Measurements from ENCODE around the gene DMRTC2.

Gene DMRTC2

DNA sequence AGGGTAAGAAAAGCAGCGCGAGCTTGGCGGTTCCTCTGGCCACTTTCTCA is at the start of gene DMRTC2:
Gene DMRTC2, plus strand, starts transcription at position 42 of the 50 bp plus-strand sequence. CDS start 2,387 bp downstream, outside the sequence.
- DNase-seq = no peak

DNA sequence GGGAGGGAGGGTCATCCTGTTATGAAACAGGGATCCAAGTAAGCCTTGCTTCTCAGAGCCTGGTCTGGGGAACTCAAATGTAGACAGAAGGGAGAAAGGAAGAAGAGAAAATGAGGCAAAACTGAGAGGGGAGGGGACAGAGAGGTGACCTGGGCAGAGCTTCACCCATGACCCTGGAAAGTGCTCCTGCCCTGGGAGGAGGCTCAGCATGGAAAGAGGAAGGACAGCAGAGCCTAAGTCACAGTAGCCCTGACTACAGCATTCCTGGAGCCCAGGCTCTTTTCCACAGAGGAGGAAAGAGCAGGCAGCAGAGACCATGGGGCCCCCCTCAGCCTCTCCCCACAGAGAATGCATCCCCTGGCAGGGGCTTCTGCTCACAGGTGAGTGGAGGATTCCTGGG is 48.5 kb upstream of the DMRTC2 start, which contains the start of gene CEACAM3:
Gene CEACAM3, plus strand, starts transcription at position 226 of the 400 bp plus-strand sequence. Its CDS starts 91 bp downstream, at position 317.
- DNase-seq = no peak

DNA sequence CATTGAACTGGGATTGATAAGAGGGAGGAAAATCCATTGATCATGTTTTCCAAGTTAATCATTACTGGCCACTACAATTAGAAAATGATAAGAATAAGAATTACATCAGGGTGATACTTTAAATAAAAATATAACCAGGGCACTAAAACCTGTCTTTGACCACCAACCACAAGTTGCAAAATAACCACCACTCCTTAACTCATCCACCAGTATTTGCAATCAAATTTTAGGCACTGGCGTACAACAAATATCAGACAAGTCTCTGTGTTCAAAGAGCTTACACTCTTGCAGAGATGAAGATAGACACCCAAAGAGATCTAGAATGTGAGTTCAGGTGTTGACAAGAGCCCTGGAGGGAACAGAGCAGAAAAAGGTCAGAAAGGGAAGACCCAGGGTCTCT is 47.9 kb upstream of the DMRTC2 start:
- no peak for DNase-seq

DNA sequence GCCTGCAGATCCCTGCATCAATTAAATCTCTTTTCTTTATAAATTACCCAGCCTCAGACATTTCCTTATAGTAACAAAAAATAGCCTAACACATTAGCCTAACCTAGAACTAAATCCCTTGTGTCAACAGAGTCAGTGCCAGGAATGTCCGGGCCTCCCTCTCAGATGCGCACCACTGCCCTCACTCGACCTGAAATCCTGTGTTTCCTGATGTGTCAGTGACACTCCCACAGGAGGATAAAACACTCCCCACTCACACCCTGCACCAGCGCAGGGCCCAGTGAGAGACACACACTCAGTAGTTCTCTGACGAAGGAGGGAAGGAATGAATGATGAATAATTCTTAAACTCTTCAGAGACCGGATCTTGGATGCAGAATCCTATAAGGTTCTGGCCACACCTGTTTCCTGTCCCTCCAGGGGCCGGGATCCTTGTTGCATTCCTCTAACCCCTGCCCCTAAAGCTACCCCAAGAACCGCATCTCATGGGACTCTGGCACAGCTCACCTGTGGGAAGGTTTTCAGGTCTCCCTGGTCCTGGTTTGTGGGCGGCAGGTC is 45.3 kb upstream of the DMRTC2 start:
- no peak for DNase-seq

DNA sequence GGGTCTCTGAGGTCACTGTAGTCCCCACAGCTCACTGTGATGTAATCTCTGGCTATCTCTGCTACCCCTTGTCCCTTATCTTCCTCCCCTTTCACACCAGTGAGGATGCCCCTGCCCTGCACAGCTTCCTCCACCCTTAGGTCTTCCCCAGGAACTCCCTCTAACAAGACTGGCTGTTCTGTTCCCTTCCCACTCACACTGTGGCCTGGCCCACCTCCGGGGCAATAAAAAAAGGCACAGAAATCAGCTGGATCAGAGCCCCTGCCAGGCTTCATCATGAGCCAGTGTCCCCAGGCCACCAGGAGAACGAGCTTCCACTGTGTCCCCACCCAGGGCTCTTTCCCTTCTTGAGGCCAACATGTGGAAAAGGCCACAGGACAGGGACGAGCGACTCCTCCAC is 43.8 kb upstream of the DMRTC2 start:
- no peak for DNase-seq

DNA sequence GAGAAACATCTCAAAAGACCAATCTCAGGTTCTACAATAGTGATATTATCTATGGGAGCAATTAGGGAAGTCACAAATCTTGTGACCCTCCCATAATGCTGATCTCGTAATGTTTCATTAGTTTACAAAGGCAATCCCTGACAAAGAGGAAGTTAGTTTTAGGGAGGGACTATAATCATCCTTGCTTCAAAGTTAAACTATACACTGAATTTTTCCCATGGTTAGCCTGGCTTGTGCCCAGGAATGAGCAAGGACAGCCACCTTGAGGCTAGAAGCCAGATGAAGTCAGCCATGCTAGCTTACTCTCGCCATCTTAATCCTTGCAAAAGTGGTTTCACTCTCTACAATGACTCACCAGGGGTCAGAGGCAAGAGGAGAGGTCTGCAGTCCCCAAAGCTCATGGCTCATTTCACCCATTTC is 43.0 kb upstream of the DMRTC2 start:
- no peak for DNase-seq

DNA sequence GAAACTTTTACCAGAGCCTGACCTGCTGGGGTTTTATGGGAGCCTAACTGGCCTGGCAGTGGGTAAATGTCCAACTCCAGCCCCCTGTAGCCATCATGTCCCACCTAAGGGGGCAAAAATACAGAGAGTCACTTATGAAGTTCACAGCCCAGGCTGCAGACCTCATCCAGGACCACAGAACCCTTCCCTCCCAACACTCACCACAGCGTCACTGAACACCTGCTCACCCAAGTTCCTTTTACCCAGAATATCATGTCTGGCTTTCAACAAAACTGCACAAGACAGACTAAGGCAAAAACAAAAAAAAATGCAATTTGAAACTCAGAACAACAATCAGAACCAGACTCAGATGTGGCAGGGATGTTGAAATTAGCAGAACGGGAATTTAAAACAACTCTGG is 42.1 kb upstream of the DMRTC2 start:
- DNase-seq = no peak

DNA sequence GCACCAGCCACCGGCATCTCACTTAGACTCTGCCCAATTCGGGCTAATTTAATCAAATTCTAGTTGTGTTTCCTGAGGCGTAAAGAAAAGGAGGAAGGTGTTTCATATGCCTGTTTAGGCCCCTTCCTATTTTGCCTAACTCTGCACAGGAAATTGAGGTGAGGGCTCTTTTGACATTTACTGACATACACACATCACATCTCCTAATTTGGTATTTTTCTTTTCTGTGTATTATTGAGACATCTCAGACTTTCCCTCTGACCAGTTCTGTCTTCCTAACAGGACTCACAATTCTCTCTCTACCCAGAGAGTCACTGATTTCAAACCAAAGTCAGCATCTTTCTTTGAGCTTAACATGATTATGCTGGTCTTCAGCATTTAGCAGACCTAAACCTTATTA is 40.5 kb upstream of the DMRTC2 start:
- DNase-seq = no peak

DNA sequence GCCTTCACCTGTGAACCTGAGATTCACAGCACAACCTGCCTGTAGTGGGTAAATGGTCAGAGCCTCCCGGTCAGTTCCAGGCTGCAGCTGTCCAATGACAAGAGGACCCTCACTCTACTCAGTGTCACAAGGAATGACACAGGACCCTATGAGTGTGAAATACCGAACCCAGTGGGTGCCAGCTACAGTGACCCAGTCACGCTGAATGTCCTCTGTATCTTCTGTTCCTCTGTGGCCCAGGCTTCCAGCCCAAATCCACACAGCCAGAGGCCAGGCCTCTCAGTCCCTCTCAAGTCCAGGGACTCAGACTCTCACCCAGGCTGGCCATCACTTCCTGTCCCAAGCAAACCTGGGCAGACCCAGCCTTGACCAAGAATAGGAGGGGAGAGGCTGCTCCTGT is 37.7 kb upstream of the DMRTC2 start:
- DNase-seq = no peak

DNA sequence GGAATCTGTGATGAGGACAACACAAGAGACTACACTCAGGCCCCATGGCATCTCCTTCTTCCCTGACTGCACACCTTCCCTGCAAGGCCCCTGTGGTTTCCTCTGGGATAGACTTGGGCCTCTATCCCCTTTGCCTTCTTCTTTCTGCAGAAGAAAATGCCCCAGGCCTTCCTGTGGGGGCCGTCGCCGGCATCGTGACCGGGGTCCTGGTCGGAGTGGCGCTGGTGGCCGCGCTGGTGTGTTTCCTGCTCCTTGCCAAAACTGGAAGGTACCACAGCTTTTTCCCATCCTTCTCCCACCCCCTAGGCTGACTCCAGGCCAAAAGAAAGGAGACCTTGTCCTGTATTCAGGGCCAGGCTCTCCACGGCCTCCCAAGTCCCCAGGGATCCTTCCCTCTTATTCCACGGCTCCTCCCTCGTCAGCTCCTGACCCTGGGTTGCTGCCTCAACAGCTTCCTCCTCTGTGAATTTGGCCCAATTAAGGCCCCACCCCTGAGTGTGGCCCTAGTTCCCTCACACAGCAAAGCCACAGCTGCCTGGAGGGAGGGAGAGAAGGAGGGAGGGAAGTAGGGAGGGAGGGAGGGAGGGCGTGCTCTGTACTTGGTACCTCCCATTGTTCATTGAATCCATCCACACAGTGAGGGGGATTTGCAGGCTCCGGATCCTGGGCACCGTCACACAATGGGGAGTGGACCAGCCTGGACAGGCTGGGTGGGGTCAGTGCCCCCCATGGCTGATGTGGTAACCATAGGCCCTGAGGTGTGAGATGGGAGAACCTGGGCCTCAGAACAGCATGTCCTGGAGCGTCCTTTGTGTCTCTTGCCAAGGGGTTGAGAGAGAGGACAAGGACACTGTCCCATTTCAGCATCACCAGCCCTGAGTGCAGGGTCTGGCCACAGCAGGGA is 35.9 kb upstream of the DMRTC2 start:
- DNase-seq = no peak

DNA sequence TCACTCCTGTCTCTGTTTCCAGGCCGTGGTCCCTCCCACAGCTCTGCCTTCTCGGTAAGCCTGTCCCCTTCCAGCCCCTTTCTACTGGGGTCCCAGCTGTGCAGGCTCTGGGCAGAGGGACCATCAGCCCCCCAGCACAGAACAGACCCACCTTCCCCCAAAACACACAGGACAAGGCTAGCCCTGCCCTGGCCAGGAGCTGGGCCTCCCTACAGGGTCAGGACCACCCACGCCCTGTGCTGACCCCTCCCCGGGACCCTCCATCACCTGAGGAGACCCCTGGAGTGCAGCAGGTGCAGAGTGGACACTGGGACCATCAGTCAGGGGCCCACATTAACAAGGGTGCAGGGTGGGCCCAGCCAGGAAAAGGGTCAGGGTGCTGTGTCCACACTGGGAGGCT is 34.5 kb upstream of the DMRTC2 start:
- no peak for DNase-seq

DNA sequence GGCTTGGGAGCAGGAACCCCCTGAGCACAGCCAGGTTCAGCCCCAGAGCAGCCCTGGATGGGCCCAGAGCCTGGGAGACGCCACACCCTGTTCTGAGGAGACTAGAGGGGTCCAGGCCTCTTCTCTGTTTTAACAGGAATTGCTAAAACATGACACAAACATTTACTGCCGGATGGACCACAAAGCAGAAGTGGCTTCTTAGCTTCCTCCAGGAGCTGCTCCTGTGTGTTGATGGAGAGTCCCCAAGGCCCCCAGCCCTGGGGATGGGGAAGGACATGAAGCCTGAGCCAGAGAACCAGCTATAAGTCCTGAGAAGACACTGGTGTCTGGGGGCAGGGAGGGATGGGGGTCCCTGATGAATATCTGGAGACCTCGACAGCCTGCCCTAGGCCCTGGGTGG is 33.8 kb upstream of the DMRTC2 start:
- DNase-seq = no peak

DNA sequence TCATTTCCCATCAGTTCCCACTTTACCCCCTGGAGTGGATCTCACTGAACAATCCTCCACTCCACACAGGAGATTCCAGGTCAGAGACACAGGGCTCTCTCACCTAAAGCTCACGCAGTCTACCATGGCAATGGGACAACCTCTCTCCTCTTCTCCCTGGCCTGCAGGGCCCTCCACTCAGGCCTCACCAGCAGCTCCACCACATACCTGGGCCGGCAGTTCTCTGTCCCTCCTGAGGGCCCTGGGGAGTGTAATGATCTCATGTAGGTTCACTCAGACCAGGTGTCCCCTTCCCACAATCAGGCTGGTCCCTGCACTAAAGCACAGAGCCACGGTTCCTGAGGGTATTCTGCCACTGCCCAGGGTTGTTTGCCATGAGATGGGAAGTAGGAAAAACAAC is 32.9 kb upstream of the DMRTC2 start:
- no peak for DNase-seq

DNA sequence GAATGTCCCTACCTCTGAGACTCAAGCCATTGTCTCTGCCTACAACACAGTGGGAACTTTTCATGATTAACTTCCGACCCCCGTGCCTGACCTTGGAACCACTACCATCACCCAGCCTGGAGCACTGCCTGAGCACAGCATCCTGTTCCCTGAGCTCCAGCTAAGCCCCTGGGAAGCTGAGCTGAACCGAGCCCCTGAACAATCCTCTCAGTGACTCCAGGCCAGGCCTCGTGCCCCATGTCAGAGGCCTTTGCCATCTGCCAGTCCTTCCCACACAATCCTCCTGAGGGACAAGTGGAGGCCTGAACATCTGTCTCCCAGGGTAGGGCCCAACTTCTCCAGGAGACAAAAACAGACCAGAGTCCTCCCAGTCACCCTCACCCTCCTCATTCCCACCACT is 30.9 kb upstream of the DMRTC2 start:
- no peak for DNase-seq

DNA sequence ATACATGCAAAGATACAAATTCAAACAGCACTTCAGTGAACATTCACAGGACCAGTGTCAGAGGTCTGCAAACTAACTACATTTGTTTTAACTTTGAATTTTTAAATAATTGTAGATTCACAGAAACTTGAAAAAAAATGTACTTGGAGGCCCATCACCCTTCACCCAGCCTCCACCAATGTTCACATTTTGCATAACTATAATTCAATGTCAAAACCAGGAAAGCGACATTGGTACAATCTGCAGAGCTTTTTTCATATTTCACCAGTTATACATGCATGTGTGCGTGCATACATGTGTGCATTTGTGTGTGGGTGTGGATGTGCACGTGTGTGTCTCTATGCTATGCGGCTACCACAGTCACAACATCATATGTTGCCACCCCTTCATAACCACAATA is 29.5 kb upstream of the DMRTC2 start:
- no peak for DNase-seq

DNA sequence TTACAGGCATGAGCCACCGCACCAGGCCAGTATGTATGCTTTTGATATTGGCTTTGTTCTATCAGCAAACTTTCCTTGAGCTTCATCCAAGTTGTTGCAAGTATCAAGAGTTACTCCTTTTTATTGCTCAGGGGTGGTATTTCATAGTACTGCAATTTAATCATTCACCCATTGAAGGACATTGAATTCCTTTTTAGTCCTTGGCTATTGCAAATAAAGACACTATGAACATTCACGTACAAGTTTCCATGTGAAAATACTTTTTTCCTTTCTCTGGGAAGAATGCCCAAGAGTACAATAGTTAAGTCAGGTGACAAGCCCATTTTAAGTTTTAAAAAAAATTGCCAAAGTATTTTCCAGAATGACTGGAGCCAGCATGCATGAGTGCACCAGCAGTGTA is 28.1 kb upstream of the DMRTC2 start:
- no peak for DNase-seq

DNA sequence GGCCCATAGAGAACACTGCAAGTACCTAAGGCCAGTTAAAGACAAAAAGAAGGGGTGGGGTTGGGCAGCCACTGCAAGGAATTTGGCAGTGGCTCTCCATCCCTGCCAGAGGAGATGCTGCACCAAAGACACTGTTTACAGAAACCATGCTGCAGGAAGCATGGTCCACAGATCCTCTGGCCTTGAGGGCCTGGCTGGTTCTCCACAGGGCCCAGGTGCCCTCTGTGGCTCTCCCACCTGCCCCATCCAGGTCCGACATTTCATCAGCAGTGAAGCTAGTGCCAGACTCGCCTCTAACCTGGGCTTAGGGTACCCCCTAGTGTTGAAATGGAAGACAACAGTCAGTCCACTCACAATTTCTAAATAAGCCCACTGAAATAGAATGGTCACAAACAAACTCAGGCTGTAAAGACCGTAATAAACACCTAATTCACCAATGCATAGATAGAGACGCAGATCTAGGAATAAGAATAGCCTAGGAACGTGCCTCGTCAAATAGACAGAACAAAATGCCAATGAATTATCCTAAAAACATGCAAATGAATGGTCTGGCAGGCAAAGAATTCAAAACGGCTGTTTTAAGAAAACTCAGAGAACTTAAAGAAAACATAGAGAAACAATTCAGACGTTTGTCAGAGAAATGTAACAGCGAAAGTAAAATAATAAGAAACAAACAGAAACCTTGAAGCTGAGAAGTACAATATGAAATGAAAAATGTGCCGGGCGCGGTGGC is 23.7 kb upstream of the DMRTC2 start:
- peak; percentile 10 for DNase-seq

DNA sequence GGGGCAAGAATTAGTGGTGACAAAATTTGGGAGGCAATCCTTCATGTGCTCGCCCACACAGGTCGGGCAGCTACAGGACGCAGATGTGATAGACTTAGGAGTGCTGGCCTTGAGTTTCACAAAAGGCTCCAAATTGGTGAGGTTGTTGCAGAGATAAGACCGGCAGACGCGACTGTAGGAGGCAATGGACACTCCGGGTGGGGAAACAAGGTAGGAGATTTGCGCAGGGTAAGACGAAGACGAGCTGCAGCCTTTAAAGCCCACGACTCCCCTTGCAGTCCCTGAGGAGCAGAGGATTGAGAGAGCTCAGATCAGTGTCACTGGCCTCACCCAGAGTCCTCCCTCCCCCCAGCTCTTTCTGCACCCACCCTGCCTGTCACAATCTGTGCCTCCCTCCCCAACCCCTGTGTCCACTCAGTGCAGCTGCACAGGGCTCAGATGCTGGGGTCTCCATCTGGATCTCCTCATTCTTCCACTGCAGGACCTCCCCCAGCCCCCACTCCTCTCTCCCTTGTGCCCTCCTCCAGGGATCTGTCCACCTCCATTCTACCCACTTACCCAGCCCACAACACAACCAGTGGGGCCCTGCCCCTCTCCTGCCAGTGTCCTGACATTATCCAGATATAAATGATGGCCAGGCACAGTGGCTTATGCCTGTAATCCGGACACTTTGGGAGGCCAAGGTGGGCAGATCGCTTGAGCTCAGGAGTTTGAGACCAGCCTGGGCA is 6.7 kb upstream of the DMRTC2 start:
- DNase-seq = no peak

DNA sequence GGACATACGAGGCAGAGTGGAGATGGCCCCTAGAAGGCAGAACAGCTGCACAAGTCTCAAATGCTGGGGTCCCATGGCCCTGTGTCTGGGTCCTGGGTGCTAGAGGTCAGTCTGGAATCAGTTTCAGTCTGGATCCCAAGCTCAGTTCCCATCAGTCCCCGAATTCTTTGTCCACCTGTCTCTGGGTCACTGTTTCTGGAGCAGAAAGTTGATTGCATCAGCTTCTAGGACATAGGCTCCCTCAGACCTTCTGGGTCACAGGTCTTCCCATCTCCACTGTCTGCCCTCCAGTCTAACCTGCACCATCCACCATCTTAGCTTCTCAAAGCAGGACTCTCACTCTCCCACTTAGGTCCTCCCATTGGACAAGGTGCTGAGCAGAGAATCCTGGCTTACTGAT is 5.6 kb upstream of the DMRTC2 start:
- DNase-seq = no peak

DNA sequence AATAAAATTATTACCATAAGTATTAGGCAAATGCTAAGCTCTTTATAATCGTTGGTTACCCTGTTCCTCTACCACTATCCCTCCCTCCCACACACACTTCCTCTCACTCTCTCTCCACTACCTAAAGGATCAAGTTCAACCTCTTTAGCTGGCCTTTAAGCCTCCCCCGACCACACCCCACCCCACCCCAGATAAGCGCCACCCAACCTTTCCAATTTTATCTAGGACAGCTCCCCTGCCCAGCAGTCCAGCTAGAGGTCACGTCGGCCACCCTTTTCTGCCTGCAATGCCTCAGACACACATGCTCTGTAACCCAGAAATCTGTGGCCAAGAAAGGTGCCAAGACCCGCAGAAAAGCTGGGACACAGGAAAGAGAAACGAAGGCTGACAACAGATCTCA is 1.5 kb upstream of the DMRTC2 start:
- DNase-seq = no peak

DNA sequence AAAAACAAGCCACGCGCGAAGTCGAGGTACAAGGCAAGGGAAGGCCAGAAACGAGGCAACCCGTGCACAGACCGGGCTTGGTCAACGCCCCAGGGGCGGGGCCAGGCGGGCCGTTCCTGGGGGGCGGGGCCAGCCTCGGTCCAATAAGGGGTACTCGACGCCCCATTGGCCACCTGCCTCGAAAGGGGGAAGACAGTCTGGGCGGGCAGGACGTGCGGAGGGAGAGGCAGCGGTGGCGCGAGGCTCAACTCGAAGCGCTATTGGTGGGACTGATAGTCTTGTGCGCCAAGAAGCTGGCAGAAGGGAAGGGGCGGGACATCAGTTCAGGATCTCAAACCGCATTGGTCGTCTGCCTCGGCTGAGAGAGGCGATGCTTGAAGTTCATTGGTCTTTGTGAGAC is 241 bp upstream of the DMRTC2 start, which contains the start of gene LYPD4:
Gene LYPD4, minus strand, starts transcription at position 83 of the 400 bp plus-strand sequence. CDS start 5,398 bp downstream, outside the sequence.
- DNase-seq = no peak

DNA sequence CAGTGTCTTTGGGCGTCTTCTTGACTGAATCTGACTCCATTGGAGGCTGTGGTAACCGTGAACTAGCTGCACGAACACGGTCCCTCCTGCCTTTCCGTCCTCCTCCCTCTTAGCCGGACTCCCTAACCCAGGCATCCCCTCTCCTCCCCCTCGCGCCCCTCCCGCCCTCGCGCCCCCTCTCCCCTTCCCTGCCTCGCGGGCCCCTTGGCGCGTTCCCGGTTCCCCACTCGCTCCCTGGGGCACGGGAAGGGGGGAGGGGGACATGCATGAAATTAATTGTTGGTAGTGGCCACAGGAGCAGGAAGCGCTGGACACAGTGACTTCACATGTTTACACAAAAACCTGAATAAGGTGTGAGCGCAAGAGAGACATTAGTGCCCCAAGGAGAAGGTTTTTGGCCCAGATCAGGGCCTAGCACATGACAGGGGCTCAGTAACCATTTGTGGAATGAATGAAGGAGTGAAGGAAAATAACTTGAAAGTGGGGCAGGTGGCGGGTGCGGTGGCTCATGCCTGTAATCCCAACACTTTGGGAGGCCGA is 279 bp downstream of the DMRTC2 start:
- DNase-seq = no peak

DNA sequence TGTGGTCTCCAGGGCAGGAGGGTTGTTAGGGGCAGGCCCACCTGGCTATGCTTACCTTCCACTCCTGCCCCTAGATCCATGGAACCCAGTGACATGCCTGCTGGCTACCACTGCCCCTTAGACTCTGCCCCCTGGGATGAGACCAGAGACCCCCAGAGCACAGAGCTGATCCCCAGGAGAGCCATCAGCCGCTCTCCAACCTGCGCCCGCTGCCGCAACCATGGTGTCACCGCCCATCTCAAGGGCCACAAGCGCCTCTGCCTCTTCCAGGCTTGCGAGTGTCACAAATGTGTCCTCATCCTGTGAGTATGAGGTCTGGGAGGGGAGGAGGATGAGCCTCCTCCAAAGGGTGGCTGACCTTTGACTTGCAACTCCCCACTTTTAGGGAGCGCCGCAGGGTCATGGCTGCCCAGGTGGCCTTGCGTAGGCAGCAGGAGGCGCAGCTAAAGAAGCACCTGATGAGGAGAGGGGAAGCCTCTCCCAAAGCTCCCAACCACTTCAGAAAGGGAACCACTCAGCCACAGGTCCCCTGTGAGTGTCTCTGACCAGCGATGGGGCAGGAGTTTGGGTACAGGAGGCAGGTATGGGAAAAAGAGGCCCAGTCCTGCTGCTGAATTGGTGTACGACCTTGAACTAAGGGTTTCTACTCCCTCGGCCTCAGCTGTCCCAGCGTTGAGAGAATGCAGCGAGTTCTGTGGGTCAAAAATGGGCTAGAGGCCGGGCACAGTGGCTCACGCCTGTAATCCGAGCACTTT is 2.7 kb downstream of the DMRTC2 start:
- no peak for DNase-seq
